Epithelial cell of proximal tubule (primary cell): ENCODE data around the gene LILRA2. TPM values are rescaled to one million over a fixed set of nuclear protein-coding genes. Genes with fewer than 3 reads are reported as not detected.
"Not testable (repeated sequence)": the region's sequence is repeated elsewhere in the genome, so short reads cannot be mapped to it uniquely, and the experiment has no call there.

Experiments used
- DNase-seq: peaks from one replicate; pipeline ENCODE4 v3.0.0-alpha.2; 2011; ENCODE audit warnings: low read depth
- H3K4me3 ChIP-seq: 2 replicates; pipeline ENCODE4 v1.5.1; 2011; ENCODE audit warnings: low read depth, mild to moderate bottlenecking, low read length
- total RNA-seq: library from RNA; depleted of rRNA; stranded (reverse); fragments of >200 nt; gene quantifications from 2 replicates; pipeline ENCODE4 v1.2.3, GENCODE V29; 2015
- TF ChIP-seq, protein P1 (sequence below): conservative IDR thresholded peaks from 2 replicates; pipeline ENCODE4 v1.5.1; 2012; ENCODE audit warnings: low read depth, mild to moderate bottlenecking, low read length

Gene LILRA2
- total RNA-seq, 1 donor from 2014 or later: not detected

DNA sequence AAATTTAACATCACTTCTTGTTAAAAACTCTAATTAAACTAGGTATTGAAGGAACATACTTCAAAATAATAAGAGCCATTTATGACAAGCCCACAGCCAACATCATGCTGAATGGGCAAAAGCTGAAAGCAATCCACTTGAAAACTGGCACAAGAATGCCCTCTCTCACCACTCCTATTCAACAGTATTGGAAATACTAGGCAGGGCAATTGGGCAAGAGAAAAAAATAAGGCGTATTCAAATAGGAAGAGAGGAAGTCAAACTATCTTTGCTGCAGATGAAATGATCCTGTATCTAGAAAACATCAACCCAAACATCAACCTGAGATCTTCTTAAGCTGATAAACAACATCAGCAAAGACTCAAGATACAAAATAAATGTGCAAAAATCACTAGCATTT is 41.1 kb downstream of the LILRA2 start:
- TF ChIP-seq, protein P1, sequence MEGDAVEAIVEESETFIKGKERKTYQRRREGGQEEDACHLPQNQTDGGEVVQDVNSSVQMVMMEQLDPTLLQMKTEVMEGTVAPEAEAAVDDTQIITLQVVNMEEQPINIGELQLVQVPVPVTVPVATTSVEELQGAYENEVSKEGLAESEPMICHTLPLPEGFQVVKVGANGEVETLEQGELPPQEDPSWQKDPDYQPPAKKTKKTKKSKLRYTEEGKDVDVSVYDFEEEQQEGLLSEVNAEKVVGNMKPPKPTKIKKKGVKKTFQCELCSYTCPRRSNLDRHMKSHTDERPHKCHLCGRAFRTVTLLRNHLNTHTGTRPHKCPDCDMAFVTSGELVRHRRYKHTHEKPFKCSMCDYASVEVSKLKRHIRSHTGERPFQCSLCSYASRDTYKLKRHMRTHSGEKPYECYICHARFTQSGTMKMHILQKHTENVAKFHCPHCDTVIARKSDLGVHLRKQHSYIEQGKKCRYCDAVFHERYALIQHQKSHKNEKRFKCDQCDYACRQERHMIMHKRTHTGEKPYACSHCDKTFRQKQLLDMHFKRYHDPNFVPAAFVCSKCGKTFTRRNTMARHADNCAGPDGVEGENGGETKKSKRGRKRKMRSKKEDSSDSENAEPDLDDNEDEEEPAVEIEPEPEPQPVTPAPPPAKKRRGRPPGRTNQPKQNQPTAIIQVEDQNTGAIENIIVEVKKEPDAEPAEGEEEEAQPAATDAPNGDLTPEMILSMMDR: no peak
- DNase-seq: no peak
- no peak overlapping the region for H3K4me3 ChIP-seq

DNA sequence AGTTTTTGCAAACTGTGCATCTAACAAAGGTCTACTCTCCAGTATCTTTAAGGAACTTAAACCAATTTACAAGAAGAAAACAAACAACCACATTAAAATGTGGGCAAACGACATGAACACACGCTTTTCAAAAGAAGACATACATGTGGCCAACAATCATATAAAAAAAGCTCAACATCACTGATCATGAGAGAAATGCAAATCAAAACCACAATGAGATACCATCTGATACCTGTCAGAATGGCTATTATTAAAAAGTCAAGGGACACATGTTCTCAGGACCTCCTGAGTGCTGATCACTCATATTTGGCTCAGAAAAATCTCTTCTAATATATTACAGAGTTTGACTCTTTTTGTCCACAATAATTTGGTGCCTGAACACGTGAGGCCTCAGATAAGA is 42.5 kb downstream of the LILRA2 start:
- TF ChIP-seq, protein P1: no peak
- no peak for DNase-seq
- H3K4me3 ChIP-seq: no peak overlapping the region

DNA sequence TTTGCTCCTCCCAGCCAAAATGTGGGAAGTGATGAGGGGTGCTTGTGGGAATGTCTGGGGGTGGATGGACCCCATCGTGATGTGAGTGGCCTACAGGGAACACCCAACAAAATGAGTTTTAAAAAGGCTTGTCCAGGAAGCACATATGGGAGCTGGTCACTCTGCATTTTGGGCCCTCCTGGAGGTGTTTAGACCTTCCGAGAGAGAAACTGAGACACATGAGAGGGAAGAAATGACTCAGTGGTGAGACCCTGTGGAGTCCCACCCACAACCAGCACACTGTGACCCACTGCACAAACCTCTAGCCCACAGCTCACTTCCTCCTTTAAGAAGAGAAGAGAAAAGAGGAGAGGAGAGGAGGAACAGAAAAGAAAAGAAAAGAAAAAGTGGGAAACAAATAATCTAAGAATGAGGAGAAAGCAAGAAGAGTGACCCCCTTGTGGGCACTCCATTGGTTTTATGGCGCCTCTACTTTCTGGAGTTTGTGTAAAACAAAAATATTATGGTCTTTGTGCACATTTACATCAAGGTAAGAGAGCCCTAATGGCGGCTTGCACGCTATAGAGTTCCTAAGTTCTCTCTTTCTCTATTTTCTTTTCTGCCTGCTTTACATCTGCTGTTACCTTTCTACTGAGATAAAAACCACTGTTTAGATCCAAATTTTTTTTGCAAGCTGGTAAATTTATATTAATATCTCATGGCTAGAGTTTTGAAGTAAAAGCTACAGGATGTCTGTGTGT is 43.4 kb downstream of the LILRA2 start:
- TF ChIP-seq, protein P1: no peak
- H3K4me3 ChIP-seq: no peak overlapping the region
- no peak for DNase-seq

DNA sequence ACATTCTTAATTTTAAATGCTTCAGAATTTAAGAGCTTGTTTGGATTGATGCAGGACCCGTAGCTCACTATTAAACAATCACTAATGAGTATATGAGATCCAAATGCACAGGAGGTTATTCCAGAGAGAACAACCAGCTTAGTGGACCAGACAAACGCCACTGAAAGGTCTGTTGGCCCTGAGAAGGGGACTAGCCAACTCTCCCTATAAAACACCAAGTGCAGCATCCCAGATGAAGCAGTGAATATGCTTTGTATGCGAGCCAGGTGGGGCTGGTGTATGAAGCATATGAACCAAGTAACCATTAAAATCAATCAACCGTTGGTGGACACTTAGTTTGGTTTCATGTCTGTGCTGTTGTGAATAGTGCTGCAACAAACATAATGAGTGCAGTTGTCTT is 46.9 kb downstream of the LILRA2 start:
- DNase-seq: no peak
- TF ChIP-seq, protein P1: no peak
- no peak overlapping the region for H3K4me3 ChIP-seq

DNA sequence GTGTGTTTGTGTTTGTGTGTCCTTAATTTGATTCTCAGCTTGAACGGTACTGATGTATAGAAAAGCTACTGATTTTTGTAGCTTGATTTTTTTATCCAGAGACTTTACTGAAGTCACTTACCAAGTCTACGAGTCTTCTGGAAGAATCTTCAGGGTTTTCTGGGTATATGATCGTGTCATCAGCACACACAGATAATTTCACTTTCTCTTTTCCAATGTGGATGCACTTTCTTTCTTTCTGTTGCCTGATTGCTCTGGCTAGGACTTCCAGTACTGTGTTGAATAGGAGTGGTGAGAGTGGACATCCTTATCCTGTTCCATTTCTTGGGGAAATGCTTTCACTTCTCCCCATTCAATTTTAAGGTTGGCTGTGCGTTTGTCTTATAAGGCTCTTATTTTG is 48.8 kb downstream of the LILRA2 start:
- H3K4me3 ChIP-seq: no peak overlapping the region
- no peak for DNase-seq
- TF ChIP-seq, protein P1: no peak

DNA sequence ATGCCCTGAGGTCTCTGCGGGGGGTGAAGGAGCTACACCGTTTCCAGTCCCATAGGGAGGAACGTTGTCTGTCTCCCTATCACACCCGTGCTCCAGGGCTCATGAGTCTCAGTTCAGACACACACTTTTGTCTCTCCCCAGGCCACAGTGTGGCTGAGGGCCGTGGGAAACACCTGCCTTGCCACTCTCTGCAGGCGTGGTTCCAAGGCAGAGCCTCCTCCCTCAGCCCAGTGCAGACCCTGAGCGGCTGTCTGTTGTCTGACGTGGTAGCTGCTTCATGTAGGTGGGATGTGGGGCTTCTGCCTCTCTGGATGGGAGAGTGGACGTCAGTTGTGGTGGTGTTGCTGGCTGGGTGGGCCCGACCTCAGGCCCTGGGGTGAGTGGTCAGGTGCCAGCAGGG is 50.6 kb downstream of the LILRA2 start:
- not testable (repeated sequence) for H3K4me3 ChIP-seq, DNase-seq

DNA sequence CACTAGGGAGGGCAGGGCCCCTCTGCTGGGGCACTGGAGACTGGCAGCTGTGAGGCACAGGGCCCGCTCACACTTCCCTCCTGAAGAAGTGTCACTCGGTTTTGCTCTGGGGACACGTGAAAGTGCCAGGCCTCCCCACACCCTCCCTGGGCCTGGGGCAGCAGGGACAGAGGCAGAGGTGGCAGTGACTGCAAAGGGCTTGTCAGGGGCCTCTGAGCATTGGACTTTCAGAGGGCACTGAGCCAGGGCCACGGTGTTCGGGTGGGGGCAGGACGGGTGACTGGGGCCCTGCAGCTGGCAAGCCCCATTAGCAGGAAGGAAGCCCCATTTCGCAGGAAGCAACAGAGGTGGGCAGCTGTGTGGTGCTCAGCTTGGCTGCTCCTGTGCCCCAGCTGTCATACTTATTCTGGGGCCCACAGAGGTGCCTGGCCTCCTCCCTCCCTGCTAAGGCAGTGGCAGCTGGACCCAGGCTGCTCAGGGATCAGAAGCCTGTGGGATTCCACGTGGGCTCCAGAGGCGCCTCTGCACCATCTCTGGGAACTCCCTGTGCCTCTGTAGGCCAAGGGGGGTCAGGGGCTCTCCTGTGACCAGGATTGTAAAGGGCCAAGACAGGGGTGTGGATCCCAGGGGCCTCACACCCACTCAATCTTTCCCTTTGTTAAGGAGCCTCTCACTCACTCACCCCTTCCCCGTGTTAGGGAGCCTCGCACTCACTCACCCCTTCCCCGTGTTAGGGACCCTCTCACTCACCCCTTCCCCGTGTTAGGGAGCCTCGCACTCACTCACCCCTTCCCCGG is 51.5 kb downstream of the LILRA2 start:
- not testable (repeated sequence) for H3K4me3 ChIP-seq, DNase-seq

DNA sequence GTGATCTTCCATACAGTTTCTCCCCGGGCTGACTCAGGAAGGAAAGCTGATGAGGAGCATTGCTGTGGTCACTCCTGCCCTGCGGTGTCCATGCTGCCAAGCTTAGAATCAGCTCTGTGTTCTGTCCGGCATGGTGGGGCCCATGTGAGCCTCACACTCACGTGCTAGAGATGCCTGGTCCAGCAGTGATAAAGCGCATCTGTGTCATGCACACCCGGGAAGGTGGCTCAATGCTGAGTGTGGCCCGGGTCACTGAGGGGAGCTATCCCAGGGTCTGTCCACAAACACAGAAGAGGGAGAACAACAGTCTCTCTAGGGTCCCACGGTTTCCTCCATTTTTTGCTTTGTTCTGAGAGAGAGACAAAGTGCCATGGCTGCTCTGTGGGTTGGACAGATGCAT is 53.2 kb downstream of the LILRA2 start:
- no peak for DNase-seq
- TF ChIP-seq, protein P1: no peak
- no peak overlapping the region for H3K4me3 ChIP-seq

DNA sequence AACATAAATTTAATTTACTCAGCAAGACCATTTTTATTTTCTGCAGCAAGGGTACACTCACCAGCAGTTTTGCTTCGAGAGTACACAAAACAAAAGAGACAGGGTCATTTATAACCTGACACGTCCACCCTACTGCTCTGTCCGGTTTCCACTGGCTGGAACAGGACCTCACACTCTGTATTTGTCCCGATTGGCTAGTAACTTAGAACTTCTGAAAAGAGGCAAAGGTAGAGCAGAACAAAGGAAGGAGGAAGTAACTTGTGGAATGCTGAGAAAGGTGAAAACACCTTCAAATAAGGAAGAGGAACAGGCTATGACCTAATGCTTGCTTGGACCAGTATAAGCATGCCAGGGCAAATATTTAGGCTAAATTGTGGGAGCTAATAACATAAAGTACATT is 54.3 kb downstream of the LILRA2 start:
- DNase-seq, H3K4me3 ChIP-seq: not testable (repeated sequence)

DNA sequence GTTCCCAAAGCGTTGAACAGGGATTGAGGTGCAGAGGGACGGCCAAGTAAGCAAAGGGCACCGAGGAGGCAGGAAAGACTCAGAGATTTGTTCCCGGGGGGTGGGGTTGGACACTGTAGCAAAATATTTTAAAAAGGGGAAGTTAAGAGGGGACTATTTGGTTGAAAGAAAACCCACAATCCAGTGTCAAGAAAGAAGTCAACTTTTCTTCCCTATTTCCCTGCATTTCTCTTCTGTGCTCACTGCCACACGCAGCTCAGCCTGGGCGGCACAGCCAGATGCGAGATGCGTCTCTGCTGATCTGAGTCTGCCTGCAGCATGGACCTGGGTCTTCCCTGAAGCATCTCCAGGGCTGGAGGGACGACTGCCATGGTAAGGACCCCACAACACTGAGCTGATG is 56.7 kb downstream of the LILRA2 start, which contains the start of gene LILRB1:
TSS of gene LILRB1 (plus strand) at position 223 of the 400 bp plus-strand sequence. CDS start 590 bp downstream, outside the sequence.
- not testable (repeated sequence) for H3K4me3 ChIP-seq, DNase-seq
